Stromal cell of bone marrow (primary cell): ENCODE results near the gene GPR25.

Experiments
- DNase-seq: peaks from one replicate; pipeline ENCODE4 v3.0.0-alpha.2; 2012; ENCODE audit warnings: low read depth

Gene GPR25

DNA sequence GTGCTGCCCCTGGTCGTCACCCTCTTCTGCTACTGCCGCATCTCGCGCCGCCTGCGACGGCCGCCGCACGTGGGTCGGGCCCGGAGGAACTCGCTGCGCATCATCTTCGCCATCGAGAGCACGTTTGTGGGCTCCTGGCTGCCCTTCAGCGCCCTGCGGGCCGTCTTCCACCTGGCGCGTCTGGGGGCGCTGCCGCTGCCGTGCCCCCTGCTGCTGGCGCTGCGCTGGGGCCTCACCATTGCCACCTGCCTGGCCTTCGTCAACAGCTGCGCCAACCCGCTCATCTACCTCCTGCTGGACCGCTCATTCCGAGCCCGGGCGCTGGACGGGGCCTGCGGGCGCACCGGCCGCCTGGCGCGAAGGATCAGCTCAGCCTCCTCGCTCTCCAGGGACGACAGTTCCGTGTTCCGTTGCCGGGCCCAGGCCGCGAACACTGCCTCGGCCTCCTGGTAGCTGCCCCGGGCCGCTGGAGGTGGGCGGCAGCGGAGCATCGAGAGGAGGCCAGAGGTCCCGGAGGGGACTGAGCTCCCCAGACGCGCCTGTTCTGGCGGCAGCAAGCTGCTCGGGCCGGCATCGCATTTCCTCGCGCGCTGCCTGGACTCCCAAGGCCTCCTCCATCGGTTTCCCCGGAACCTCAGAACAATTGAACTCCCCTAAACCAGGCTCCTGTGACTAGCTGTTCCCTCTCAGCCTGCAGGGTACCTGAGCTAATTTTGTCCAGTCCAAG, 1.1 kb downstream of the GPR25 start:
- DNase-seq, result no peak

DNA sequence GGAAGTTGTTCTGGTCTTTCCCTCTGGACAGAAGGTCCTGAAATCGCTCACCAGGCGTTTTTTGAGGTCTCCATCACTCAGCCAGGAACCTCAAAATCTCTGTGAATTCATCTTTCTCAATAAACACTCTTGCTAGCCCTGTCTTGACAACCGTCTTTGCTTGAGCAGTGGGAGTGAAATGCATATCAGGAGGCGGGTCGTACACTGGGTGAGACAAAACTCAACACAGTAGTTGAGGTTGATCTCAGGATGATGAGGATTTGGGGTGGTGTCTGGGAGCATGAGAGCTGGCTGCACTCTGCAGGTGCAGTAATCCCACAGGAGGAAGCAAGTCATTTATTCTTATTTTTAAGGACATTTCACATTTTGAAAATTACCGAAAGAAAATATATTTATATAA, 1.9 kb downstream of the GPR25 start:
- DNase-seq, result no peak

DNA sequence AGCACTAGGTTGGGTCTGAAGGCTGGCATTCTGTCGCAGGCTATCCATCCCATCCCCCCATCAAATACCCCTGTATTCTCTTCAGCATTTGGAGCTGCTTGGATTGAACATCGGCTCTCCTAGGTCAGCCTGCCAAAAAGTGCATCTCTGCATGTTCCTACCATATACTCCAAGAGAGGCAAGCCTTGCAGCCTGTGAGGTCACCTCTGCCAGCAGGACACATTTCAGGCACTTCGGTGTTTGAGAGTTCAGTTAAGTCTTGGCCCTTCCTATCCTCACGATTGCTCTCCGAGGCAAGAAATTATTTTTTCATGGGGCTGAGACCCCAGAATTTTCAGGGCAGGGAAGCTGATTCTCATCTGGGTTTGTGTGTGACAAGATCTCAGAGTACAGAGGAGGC, 2.6 kb downstream of the GPR25 start:
- DNase-seq, result no peak

DNA sequence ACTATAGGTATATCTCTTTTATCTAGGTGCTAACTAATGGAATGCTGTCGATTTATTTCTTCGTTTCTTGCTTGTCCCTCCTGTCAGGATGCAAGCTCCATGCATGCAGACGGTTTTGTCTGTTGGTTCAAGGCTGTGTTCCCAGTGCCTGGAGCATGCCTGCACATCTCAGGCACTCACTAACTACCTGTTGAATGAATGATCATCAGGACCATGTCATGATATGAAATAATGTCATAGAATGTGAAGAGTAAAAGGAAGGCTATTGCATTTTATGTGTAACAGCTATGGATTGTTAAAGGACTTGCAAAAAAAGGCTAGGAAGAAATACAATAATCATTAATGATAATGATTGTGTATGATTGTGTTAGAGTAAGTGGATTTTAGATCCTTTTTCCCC, 4.2 kb downstream of the GPR25 start:
- DNase-seq, result no peak

DNA sequence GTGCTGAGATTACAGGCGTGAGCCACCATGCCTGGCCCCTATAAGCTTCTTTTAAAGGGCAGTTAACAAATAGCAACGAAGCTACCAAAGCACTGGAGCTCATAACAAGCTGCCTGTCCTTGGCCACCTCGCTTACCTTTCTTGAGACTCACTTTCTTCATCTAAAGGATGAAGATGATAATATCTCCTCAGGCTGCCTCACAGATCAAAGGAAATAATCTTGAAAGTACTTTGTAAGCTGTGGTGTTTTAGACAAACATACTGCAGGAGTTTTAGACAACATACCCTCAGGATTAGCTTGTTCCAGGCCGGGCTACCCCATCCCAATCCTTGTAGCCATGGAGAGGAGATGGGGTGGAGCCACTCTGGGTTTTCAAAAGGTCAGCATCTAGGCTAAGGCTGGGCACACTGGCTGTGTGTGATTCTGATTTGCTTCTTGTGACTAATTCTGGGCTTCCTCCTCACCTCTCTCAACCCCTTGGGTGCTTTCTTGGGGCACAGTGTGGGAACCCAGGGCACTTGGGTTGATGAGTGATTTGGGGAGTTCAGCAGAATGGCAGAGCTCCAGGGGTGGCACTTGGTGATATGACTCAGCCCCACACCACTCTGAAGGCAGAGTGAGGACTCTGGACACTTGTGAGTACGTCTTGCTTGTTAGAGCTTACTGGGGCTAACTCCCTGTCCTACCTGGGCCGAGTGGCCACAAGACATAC, 5.2 kb downstream of the GPR25 start:
- no peak for DNase-seq

DNA sequence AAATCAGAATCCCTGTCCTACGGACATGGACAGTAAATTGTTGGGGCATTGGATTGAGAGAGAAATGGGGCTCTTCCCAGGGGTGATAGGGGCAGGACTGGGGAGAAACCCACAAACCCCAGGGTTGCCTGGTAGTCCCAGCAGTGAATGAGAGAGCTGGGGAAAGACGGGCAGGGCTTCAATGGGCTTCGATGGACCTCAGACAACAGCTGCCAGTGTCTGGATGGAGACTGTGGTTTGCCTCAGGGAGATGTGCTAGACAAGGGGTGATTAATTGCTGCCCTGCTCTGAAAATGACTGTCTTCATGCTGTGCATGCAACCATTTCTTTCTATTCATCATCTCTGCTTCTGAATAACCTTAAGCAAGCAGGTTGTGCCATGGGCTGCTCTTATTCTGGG, 7.4 kb downstream of the GPR25 start:
- no peak for DNase-seq

DNA sequence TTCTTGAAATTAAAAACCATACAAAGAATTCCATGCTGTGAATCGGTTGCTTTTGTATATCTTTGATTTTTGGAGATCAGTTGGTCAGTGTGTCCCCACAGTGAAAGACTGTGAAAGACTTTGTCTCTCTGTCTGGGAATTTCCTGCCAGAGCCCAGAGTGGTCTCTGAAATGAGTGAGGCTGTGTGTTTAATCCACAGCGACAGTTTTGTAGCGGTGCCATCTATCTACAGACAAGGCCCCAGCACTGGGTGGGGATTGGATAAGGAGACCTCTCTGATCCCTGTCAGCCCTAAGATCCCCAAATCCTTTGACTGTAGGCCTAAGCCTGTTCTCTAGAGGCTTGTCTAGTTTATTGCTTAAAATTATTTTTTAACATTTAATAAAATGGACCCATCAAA, 10.3 kb downstream of the GPR25 start:
- DNase-seq, result no peak

DNA sequence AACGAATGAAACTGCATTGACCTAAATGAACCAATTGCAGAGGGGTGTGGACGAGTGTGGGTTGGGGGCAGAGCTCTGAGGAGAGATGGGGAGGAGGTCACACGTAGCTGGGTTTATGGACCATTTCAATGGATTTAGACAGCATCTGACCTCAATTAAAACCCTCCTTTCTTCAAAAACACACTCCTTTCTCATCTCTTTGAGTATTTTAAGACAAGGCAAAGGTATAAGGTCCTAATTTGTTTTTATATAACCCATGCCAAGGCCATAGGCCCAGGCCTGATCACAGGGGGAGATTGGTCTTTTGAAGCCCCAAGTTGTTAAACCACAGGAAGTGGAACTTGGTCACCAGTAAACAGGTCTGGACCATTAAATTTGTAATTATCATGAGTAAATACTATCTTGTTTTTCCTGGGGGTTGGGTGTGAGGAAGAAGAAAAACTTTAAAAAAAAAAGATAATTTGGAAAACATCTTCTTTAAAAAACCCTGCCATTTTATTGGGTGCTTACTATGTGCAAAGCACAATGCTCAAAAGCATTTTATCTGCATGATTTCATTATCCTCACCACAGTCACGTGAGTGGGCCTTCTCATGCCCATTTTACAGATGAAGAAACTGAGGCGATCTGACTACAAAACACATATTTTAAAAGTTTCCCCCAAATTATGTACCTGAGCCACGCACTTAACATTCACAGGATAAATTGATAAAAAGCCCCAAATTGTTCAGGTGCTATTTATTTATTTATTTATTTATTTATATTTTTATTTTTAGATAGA, 13.0 kb downstream of the GPR25 start:
- DNase-seq, result no peak

DNA sequence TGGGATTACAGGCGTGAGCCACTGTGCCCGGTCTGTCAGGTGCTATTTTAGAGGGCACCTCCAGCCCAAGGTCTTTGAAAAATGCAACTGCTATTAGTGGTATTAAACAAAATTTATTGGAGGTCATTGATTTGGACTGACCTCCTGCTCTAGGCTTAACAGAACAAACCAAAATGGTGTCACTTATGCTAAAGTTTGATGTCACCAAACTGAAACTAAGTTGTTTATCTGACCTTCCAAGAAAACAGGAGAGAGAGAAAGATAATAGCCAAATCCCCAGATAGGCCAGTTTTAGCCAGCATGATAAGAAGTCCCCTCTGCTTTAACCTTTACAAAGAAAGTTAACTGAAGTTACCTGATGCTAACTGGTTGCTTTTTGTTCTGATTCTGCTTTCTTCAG, 13.8 kb downstream of the GPR25 start:
- no peak for DNase-seq

DNA sequence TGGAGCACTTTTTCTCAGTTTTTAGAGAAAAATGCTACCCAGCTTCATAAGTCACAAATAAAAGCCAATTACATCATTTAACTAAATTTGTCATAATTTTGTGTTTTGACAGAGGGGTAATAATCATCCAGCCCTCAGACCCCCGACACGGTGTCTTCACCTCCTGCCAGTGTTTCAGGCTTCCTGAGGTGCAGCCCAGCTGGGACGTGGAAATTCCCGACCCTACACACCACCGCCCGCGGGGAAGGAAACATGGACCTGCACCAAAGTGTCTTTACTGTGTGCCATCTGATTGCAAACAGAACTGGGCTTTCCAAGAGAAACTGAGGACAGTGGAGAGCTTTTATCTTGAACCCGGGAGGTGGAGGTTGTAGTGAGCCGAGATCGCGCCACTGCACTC, 14.3 kb downstream of the GPR25 start:
- no peak for DNase-seq

DNA sequence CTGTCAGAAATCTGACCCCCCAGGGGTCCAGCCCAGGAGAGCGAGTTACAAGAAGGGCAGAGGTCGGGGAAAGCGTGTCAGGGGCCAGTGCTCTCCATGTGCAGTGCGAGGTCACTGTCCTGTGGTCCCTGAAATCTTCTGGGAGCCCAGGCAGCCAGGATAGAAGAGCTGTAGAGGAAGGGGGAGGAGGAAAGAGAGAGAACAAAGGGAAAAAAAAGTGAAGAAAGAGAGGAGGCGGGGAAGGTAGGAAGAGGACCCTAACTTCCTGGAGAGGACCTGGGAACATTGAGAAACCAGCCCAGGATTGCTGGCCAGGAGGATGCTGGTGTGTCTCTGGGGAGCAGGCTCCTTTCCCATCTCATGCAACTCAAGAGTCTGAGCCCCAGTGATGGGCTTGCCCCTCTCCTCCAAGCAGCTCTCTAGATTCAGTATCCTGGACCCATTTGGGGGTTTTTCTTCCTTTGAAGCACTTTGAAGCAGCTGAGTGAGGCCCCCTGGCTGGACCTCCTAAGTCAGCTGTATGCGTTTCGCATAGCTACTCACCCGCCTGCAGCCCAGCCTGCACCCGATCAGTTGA, 15.1 kb downstream of the GPR25 start:
- DNase-seq, result no peak

DNA sequence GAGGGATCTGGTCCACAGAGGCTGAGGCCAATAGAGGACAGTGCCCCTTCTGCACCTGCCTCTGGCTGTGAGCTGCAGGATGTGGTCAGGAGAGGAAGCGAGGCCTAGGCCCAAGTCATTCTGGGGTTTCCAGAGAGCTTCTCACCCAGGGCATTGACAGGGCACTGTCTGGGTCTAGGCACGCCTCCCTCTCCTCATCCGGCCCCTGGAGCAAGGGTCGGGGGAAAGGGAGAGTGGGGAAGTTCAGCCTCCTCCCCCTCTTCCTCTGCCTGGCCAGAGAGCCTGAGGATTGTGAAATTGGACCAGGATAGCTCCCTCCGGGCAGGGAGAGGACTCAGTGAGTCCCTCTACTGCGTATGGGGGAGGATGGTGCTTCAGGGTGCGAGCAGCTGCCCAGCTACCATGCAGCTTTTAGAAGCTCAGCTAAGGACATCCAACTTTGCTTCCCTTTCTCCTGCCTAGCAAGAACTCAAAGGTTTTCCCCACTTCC, 15.6 kb downstream of the GPR25 start:
- no peak for DNase-seq

DNA sequence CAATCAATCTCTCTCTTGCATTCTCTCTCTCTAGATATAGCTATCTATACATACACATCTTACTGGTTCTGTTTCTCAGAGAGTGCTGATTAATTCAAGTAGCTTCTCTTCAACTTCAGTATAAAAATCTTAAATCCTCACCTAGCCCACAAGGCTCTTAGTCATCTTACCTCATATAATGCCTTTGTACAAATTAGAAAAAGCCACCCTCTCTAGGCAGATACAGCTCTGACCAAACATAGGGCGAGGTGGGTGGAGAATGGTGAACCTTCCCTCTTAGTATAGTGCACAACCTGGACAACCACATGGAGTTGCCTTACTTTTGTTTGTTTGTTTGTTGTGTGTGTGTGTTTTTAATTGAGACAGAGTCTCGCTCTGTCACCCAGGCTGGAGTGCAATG, 16.8 kb downstream of the GPR25 start:
- DNase-seq, result no peak

DNA sequence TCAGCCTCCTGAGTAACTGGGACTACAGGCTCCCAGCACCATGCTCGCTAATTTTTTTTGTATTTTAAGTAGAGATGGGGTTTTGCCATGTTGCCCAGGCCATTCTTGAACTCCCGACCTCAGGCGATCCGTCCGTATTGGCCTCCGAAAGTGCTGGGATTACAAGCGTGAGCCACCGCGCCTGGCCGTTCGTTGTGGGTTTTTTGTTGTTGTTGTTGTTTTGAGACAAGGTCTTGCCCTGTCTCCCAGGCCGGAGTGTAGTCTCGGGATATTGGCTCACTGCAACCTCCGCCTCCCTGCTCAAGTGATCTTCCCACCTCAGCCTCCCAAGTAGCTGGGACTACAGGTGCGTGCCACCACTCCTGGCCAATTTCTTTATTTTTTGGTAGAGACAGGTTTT, 17.2 kb downstream of the GPR25 start:
- DNase-seq, result no peak

DNA sequence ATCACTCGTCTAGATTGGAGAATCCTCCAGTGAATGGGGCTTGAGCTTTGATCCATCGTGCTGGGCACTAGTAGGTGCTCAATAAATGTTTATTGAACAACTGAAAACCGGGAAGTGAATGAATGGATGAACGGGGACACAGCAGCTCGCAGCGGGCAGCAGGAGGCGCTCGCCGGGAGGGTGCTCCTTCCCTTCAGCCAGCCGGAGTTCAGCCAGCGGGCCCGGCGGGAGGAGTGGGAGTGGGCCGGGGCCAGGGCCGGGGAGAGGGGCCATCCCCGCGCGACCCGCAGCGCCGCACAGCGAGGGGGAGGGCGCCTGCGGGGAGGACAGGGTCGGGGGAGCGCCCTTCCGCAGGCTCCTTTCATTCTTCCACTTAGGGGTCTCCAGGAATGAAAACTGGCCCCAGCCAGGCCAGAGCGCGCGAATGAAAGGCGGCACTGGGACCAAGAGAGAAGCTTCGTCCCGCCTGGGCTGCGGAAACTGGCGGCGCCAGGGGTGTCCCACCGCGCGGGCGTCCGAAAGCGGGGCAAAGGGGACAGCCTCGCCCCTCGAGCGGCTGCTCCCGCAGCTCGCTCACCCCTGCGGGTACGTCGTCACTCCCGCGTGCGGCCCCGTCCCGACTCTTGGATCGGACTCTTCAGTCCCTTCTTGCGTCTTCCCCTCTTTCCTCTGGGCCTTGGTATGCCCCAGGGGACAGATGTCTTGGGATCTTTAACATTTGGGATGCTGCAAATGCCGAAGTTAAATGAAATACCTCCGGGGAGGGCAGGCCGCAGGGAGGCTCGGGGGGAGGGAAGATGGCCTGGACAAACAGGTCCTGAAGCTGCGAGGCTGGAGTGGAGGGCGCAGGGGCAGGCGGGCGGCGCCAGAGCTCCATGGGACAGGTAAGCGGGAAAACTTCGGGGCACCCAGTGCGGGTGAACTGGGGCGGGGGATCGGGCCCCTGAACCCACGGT, 18.3 kb downstream of the GPR25 start:
- no peak for DNase-seq

DNA sequence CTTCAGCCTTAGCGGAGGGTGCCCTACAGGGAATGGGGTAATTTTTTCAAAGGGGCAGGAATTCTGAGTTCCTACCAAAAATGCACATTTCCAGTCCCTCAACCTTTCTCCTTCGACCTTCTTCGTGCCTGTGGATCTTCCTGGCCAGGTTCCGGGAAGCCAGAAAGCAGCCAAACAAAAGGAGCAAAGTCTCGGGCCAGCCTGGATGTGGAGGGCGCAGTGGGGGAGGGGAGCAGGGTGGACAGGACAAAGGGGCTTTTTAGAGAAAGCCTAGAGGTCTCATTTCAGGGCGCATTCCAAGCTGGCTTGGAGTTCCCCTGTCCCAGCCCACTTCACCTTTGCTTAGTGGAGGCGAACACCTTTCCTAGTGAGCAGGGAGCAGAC, 19.0 kb downstream of the GPR25 start:
- no peak for DNase-seq

DNA sequence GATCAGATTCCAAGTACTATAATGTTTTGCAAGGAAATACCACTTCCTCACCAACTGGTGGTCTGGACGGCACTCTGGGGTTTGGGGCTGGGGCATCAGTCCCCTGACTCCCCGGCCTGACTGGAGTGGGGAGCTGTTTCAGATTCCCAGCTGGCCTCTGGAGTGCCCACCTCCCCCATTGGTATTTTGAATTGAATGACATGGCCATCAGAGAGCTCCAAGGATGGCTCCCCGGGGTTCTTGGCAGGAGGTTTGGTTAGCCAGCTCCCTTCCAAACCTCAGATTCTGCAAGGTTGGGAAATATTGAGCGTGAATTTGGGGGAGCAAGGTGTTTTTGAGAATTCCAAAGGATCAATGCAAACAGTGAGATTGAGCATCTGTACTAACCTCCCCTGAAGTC, 19.8 kb downstream of the GPR25 start:
- DNase-seq, result no peak

DNA sequence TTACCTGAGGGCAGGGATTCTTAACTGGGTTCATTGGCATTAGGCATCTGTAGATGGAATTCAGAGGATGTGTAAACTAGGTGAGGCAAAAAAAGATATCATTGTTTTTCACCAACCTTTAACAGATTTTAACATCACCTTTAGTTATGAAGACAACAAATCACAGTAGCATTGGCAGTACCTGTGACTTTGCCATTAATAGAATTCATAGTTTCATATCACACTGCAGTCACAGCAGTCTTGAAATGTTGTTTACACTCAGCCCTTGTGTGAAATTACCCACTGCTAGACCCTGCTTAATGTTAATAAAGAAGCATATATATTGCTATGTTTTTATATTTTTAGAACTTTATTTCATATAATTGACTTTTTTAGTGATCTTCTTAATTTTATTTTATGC, 20.2 kb downstream of the GPR25 start:
- DNase-seq, result no peak

DNA sequence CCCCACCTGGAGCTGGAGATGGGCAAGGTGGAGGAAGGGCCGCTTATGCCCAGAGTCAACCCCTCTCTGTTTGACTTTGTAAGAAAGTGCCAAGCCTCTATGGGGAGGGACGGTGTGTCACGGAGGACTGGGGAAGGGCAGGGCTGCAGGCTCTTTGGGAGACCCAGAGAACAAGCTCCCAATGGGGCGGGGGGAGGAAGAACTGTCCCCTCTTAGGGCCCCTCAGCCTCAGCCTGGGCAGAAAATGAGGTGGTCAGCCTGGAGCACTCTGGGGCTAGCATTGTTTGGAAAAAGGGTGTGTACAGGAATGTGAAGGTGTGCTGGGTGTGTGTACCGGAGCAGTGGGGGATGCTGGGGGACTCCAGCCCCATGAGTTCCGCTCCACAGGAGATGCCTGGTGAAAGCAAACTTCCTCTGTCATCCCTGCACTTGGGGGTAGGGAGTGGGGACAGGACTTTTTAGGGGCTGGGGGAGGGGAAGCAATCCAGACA, 20.7 kb downstream of the GPR25 start:
- DNase-seq, result no peak

DNA sequence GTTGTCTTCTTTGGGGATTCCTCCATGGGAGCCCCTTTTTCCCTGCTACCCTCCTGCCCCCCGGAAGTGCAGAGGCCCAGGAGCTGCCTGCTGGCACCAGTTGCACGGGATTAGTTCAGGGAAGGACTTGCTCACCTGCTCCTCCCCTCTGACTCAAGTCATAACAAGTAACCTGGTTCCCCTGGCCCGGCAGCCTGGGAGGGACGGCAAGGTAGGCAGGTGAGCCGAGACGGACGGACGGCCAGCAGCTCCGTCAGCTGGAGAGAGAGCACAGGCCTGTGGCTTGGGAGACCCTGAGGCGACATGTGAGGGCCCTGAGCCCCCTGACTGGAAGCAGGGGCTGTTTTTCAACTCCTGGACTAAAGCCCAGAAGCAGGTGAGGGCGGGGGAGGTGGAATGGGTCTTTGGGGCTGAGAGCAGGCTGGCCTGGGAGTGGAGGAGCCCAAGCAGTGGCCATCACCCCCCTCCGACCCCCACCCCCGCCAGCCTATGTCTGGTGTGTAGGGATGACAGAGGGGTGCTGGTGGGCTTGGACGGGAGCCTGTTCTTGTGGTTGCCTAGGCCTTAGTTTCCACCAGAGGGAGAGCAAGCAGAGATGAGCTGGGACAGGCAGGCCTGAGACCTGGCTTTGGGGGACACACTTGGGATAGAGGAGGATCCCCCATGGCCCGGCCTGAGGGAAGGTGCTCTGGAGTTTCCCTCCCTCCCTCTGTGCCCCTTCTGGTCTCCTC, 22.1 kb downstream of the GPR25 start, which contains the start of gene INAVA:
Gene INAVA (plus strand): TSS at position 189 of the 731 bp plus-strand sequence. CDS start 3,501 bp downstream, outside the sequence.
- no peak for DNase-seq

DNA sequence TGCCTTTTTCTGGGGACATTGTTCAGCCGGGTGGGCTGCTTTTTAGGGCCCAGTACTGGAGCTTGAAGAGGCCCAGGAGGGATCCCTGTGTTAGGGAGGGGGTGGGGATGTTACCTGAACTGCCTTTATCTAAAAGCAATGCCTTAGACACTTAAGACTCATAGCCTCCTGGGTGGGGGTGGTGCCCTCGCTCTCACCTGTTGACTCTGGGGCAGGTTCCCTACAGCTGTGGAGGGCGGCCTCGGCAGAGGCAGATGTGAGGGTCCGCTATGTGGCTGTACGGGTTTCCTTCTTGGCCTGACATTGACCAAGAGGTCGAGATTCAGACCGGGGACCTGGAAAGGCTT, 22.6 kb downstream of the GPR25 start:
- DNase-seq, result no peak
